H1 (cell line): ENCODE data around the gene C9. TPM values are rescaled to one million over a fixed set of nuclear protein-coding genes. Genes with fewer than 3 reads are reported as not detected.
A peak's percentile ranks its signal among the peaks of the same experiment; 100 is the strongest.

Experiments used
- CTCF ChIA-PET: fragments of 300-600 bp; sonication (Branson Sonifier 250); formaldehyde crosslinking; loops from one replicate; lab custom pipeline; 2021; ENCODE audit not compliant: partially characterized antibody; lab: Charles Lee
- POLR2A ChIA-PET: fragments of 300-600 bp; sonication (Branson Sonifier 250); formaldehyde crosslinking; loops from one replicate; lab custom pipeline; 2021; ENCODE audit warnings: inconsistent platforms; ENCODE audit not compliant: partially characterized antibody; lab: Charles Lee
- DNase-seq, 2 experiments: peaks; one replicate each; pipeline versions ENCODE4 v3.0.0 to v3.0.0-alpha.2; 2010 to 2022; ENCODE audit warnings: low spot score in 2 of 2, low read depth in 1 of 2, mixed read lengths in 1 of 2
- FAIRE-seq: peaks from 2 replicates; lab custom pipeline; 2011; peaks lifted over from hg19 to GRCh38; lab: Jason Lieb, UNC
- H2AFZ ChIP-seq: 2 replicates; pipeline ENCODE4 v1.8.1; 2012; ENCODE audit warnings: low read length, inconsistent platforms
- H2AK5ac ChIP-seq: 2 replicates; pipeline ENCODE4 v1.6.1; 2013; ENCODE audit warnings: low read depth, low read length
- H2BK120ac ChIP-seq: replicated peaks from 2 replicates; pipeline ENCODE3; 2013; ENCODE audit warnings: low read depth, low read length, inconsistent platforms
- H2BK12ac ChIP-seq: 2 replicates; pipeline ENCODE4 v1.6.1; 2013; ENCODE audit warnings: low read depth, low read length
- H2BK15ac ChIP-seq: 2 replicates; pipeline ENCODE4 v1.6.1; 2013; ENCODE audit warnings: low read length
- H2BK20ac ChIP-seq: 2 replicates; pipeline ENCODE4 v1.6.1; 2013; ENCODE audit warnings: low read length
- H2BK5ac ChIP-seq: 2 replicates; pipeline ENCODE4 v1.6.1; 2013; ENCODE audit warnings: low read depth, low read length
- H3K14ac ChIP-seq: 2 replicates; pipeline ENCODE4 v1.6.1; 2013; ENCODE audit warnings: inconsistent platforms; ENCODE audit not compliant: insufficient read length
- H3K18ac ChIP-seq: 2 replicates; pipeline ENCODE4 v1.6.1; 2013; ENCODE audit warnings: low read length; ENCODE audit errors: extremely low read depth
- H3K23ac ChIP-seq: 2 replicates; pipeline ENCODE4 v1.6.1; 2013; ENCODE audit warnings: inconsistent platforms; ENCODE audit not compliant: insufficient read length
- H3K23me2 ChIP-seq: 2 replicates; pipeline ENCODE4 v1.6.1; 2013; ENCODE audit warnings: low read depth, low read length
- H3K27ac ChIP-seq: 2 replicates; pipeline ENCODE4 v1.6.1; 2011; ENCODE audit warnings: low read depth, low read length, inconsistent platforms
- H3K27me3 ChIP-seq, 4 experiments: replicated peaks in 1 of 4; 1 replicate in 1 of 4; 2 replicates in 3 of 4; pipeline versions ENCODE4 v1.6.1 to v1.8.1; 2011 to 2013; ENCODE audit warnings: low read length in 3 of 4, mild to moderate bottlenecking in 3 of 4, inconsistent platforms in 2 of 4, mixed read lengths in 2 of 4, moderate library complexity in 1 of 4; ENCODE audit not compliant: control insufficient read depth in 3 of 4, insufficient read depth in 3 of 4; ENCODE audit errors: extremely low read depth in 1 of 4
- H3K36me3 ChIP-seq, 4 experiments: 2 replicates each; pipeline versions ENCODE4 v1.6.1 to v1.8.1; 2011 to 2013; ENCODE audit warnings: mild to moderate bottlenecking in 4 of 4, low read length in 3 of 4, moderate library complexity in 2 of 4, control low read depth in 1 of 4, inconsistent platforms in 1 of 4; ENCODE audit not compliant: insufficient read depth in 4 of 4, control insufficient read depth in 2 of 4
- H3K4ac ChIP-seq: replicated peaks from 2 replicates; pipeline ENCODE3; 2013; ENCODE audit warnings: low read length, low read depth, mixed read lengths, inconsistent platforms; ENCODE audit not compliant: insufficient read length
- H3K4me1 ChIP-seq, 4 experiments: replicated peaks in 1 of 4; 1 replicate in 1 of 4; 2 replicates in 3 of 4; pipeline versions ENCODE4 v1.6.1 to v1.8.1; 2011 to 2013; ENCODE audit warnings: low read length in 3 of 4, inconsistent platforms in 2 of 4, mixed read lengths in 1 of 4; ENCODE audit not compliant: insufficient read depth in 4 of 4, control insufficient read depth in 3 of 4
- H3K4me2 ChIP-seq, 2 experiments: 2 replicates each; pipeline versions ENCODE4 v1.6.1 to v1.8.1; 2011 to 2013; ENCODE audit warnings: low read depth in 2 of 2, low read length in 2 of 2, control low read depth in 1 of 2, inconsistent platforms in 1 of 2, mild to moderate bottlenecking in 1 of 2; ENCODE audit not compliant: insufficient read depth in 1 of 2
- H3K4me3 ChIP-seq, 4 experiments: fragments of 200-600, 300-600 bp in 1 of 4; sonication (generic), shearing (Covaris generic), sonication (Bioruptor Twin) in 1 of 4; 2 replicates each; pipeline versions ENCODE4 v1.5.1 to v1.8.1; 2011 to 2016; ENCODE audit warnings: low read length in 4 of 4, low read depth in 3 of 4, control low read depth in 2 of 4, inconsistent platforms in 2 of 4, mild to moderate bottlenecking in 2 of 4, mixed read lengths in 1 of 4, moderate library complexity in 1 of 4; ENCODE audit not compliant: insufficient read depth in 2 of 4; ENCODE audit errors: extremely low read depth in 1 of 4
- H3K56ac ChIP-seq: replicated peaks from 2 replicates; pipeline ENCODE3; 2013; ENCODE audit warnings: low read depth, mild to moderate bottlenecking, mixed read lengths, low read length, inconsistent platforms; ENCODE audit not compliant: insufficient read length
- H3K79me1 ChIP-seq: 2 replicates; pipeline ENCODE4 v1.6.1; 2013; ENCODE audit warnings: low read depth, low read length, control low read depth
- H3K79me2 ChIP-seq, 2 experiments: 2 replicates each; pipeline versions ENCODE4 v1.6.1 to v1.8.1; 2012 to 2013; ENCODE audit warnings: low read length in 2 of 2, mild to moderate bottlenecking in 2 of 2, inconsistent platforms in 1 of 2; ENCODE audit not compliant: insufficient read depth in 2 of 2, control insufficient read depth in 1 of 2
- H3K9ac ChIP-seq, 4 experiments: replicated peaks in 1 of 4; 1 replicate in 1 of 4; 2 replicates in 3 of 4; pipeline versions ENCODE4 v1.6.1 to v1.8.1; 2011 to 2013; ENCODE audit warnings: low read depth in 3 of 4, low read length in 3 of 4, control low read depth in 2 of 4, mild to moderate bottlenecking in 2 of 4, moderate library complexity in 2 of 4, inconsistent platforms in 1 of 4; ENCODE audit errors: extremely low read depth in 1 of 4
- H3K9me3 ChIP-seq, 2 experiments: 2 replicates each; pipeline versions ENCODE4 v1.6.1 to v1.8.1; 2012 to 2013; ENCODE audit warnings: mild to moderate bottlenecking in 2 of 2, moderate library complexity in 2 of 2, control low read depth in 1 of 2, inconsistent platforms in 1 of 2, low read depth in 1 of 2, low read length in 1 of 2, mixed read lengths in 1 of 2; ENCODE audit not compliant: insufficient read depth in 2 of 2
- H4K20me1 ChIP-seq, 2 experiments: replicated peaks in 1 of 2; 2 replicates each; pipeline versions ENCODE3 to v1.8.1; 2011 to 2013; ENCODE audit warnings: inconsistent platforms in 2 of 2, low read length in 2 of 2, mild to moderate bottlenecking in 1 of 2; ENCODE audit not compliant: insufficient read depth in 2 of 2, control insufficient read depth in 1 of 2
- H4K5ac ChIP-seq: 2 replicates; pipeline ENCODE4 v1.6.1; 2013; ENCODE audit warnings: low read length, low read depth, mixed read lengths, inconsistent platforms; ENCODE audit not compliant: insufficient read length
- H4K8ac ChIP-seq: 2 replicates; pipeline ENCODE4 v1.8.0; 2013; ENCODE audit warnings: mild to moderate bottlenecking, moderate library complexity, low read length, inconsistent platforms; ENCODE audit not compliant: insufficient read depth; ENCODE audit errors: extremely low read depth
- H4K91ac ChIP-seq: replicated peaks from 2 replicates; pipeline ENCODE3; 2013; ENCODE audit warnings: low read length, mixed read lengths, inconsistent platforms; ENCODE audit not compliant: insufficient read length
- CEBPB ChIP-seq: IDR thresholded peaks from 2 replicates; pipeline ENCODE4 v1.6.1; 2012; ENCODE audit warnings: low read depth, low read length
- EZH2 ChIP-seq: fragments of 200-600 bp; sonication (generic); IDR thresholded peaks from 2 replicates; pipeline ENCODE4 v1.7.1; 2012; ENCODE audit warnings: low read depth, mild to moderate bottlenecking, moderate library complexity, low read length, inconsistent platforms; ENCODE audit not compliant: severe bottlenecking
- SUZ12 ChIP-seq: fragments of 200-600 bp; sonication (generic); IDR thresholded peaks from 2 replicates; pipeline ENCODE4 v1.6.1; 2012; ENCODE audit warnings: mild to moderate bottlenecking, inconsistent platforms, low read length, moderate library complexity, mixed read lengths
- WGBS, 2 experiments: shearing (Covaris generic) in 1 of 2; methylation state at CpG; one replicate each; pipeline versions ENCODE4 v1.1.6 to v1.1.7; 2013 to 2015; ENCODE audit warnings: low lambda C conversion rate in 2 of 2, mixed read lengths in 2 of 2, inconsistent platforms in 1 of 2, low coverage in 1 of 2, missing lambda C conversion rate in 1 of 2; ENCODE audit not compliant: insufficient replicate concordance in 2 of 2, insufficient coverage in 1 of 2, insufficient read length in 1 of 2; ENCODE audit errors: extremely low coverage in 1 of 2, missing lambda C conversion rate in 1 of 2; 5-methylcytosine and 5-hydroxymethylcytosine counted together
- polyA plus RNA-seq, 7 experiments: library from polyadenylated mRNA; depleted of rRNA in 3 of 7; stranded (reverse) in 5 of 7; unstranded in 2 of 7; fragments of >200 nt in 5 of 7; fragments of 200-250 nt in 2 of 7; gene quantifications; 1 replicate in 5 of 7; 2 replicates in 1 of 7; 4 replicates in 1 of 7; pipeline versions ENCODE4 v1.2.1 to v1.2.3, GENCODE V29; 2011 to 2013; ENCODE audit warnings: missing spikeins in 2 of 7, mixed read lengths in 2 of 7
- total RNA-seq: library from RNA; stranded (reverse); fragmentation: NEBNext Ultra II Directional; extraction: Animal tissue kit (Norgen Biotek cat#: 25700); gene quantifications from 2 replicates; pipeline ENCODE4 v1.2.1, GENCODE V29; 2021

Gene C9
- total and polyA plus RNA-seq, 2 of the 8 experiments (the other 6 are each of a cell fraction or from before 2014, with no cell fraction given) = not detected

DNA sequence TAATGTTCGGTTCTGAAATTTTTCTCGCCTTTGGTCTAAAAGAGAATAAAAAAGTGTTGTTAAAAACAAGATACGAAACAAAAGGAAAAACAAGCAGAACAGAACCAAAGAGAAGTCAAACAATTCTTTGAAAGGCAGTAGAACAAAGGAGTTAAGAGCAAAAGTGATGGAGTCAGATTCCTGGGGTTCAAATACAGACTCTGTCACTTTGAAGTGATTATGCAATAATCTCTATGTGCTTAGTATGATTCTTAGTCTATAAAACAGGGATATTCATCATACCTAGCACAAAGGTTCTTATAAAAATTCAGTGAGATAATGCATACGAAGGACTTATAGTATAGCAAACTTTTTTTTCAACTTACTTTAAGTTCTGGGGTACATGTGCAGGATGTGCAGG, 48.3 kb downstream of the C9 start:
- no peak overlapping the region for H3K23ac ChIP-seq
- H3K4me1 ChIP-seq = no peaks in the 10 kb centered on the region
- no peaks in the 10 kb centered on the region for H4K20me1 ChIP-seq
- no peak overlapping the region for H3K14ac ChIP-seq
- 78% methylated on average over 4 of the region's 4 CpGs; no CpG with 5 or more reads in 1 of the 2 experiments for WGBS, 2 experiments
- H3K27ac ChIP-seq = no peak overlapping the region
- ChIA-PET CTCF (no interaction called here), POLR2A (no interaction called here)
- no peak overlapping the region for H3K4me2 ChIP-seq
- H2BK120ac ChIP-seq = no peak overlapping the region
- no peak overlapping the region for H2BK20ac ChIP-seq
- TF ChIP-seq EZH2 (no peak), CEBPB (peak; percentile 6; the same call in 1 of the 2 replicates), SUZ12 (no peak)
- no peaks in the 10 kb centered on the region for H3K79me1 ChIP-seq
- no peak overlapping the region for H3K18ac ChIP-seq
- H4K91ac ChIP-seq = no peak overlapping the region
- H3K4me3 ChIP-seq = no peak overlapping the region
- no peak overlapping the region for H2BK5ac ChIP-seq
- no peak overlapping the region for H2AFZ ChIP-seq
- no peak for DNase-seq
- no peak overlapping the region for H3K56ac ChIP-seq
- no peak overlapping the region for H3K9ac ChIP-seq
- H4K5ac ChIP-seq = no peak overlapping the region
- no peak overlapping the region for H3K4ac ChIP-seq
- no peak overlapping the region for H2AK5ac ChIP-seq
- H3K36me3 ChIP-seq = no peaks in the 10 kb centered on the region
- H4K8ac ChIP-seq = no peak overlapping the region
- H2BK12ac ChIP-seq = no peak overlapping the region
- no peaks in the 10 kb centered on the region for H3K9me3 ChIP-seq
- no peaks in the 10 kb centered on the region for H3K79me2 ChIP-seq
- H3K23me2 ChIP-seq = peaks cover 2% of the 10 kb centered on the region; the same call in 1 of the 2 replicates
- H3K27me3 ChIP-seq = no peaks in the 10 kb centered on the region
- H2BK15ac ChIP-seq = no peak overlapping the region
- FAIRE-seq = no peak
